ENCODE data around the gene PROZ. TPM values are rescaled to one million over a fixed set of nuclear protein-coding genes. Genes with fewer than 3 reads are reported as not detected.
A peak's percentile ranks its signal among the peaks of the same experiment; 100 is the strongest.

Gene PROZ
- total RNA-seq, 1 donor from 2014 or later: not detected

GRCh38 chr13:113125506-113126264 lies 32.8 kb upstream of the PROZ start:
- no peak overlapping the region for H3K27ac Mint-ChIP-seq
- no peak for ATAC-seq (ENCODE audit: low read depth)
- H3K36me3 Mint-ChIP-seq (ENCODE audit: low read depth): no peaks in the 10 kb centered on the region
- H3K4me1 Mint-ChIP-seq: no peaks in the 10 kb centered on the region
- H3K4me3 Mint-ChIP-seq: no peak overlapping the region
- CTCF ChIA-PET: no interaction called here
- no peak for DNase-seq
- H3K9me3 Mint-ChIP-seq: no peaks in the 10 kb centered on the region
- POLR2A ChIA-PET: no interaction called here
- intact Hi-C loops (cut with micrococcal nuclease): no loop called here
- TF ChIP-seq CTCF (IDR thresholded peaks at IDR 0.05): no peak
- H3K27me3 Mint-ChIP-seq: peaks cover 32% of the 10 kb centered on the region

- no peak overlapping the region for H3K4me3 Mint-ChIP-seq
- TF ChIP-seq CTCF (IDR thresholded peaks at IDR 0.05): no peak
- POLR2A ChIA-PET: no interaction called here
- no peaks in the 10 kb centered on the region for H3K36me3 Mint-ChIP-seq (ENCODE audit: low read depth)
- ATAC-seq (ENCODE audit: low read depth) (no peak), DNase-seq (no peak)
- no peak overlapping the region for H3K27ac Mint-ChIP-seq
- H3K9me3 Mint-ChIP-seq: no peaks in the 10 kb centered on the region
- no peaks in the 10 kb centered on the region for H3K4me1 Mint-ChIP-seq
- intact Hi-C loops (cut with micrococcal nuclease): no loop called here
- CTCF ChIA-PET: no interaction called here
- peaks cover 37% of the 10 kb centered on the region for H3K27me3 Mint-ChIP-seq
Measured at GRCh38 chr13:113126265-113127150, 31.9 kb upstream of the PROZ start.

GRCh38 chr13:113129480-113129879 lies 29.0 kb upstream of the PROZ start:
- ATAC-seq (ENCODE audit: low read depth): no peak
- intact Hi-C loops (cut with micrococcal nuclease): no loop called here
- Mint-ChIP-seq H3K9me3 (peaks cover 2% of the 10 kb centered on the region), H3K27ac (no peak overlapping the region), H3K36me3 (ENCODE audit: low read depth) (no peaks in the 10 kb centered on the region), H3K4me1 (no peaks in the 10 kb centered on the region), H3K4me3 (no peak overlapping the region), H3K27me3 (peaks cover 40% of the 10 kb centered on the region)
- CTCF ChIA-PET: no interaction called here
- no peak for TF ChIP-seq CTCF (IDR thresholded peaks at IDR 0.05)
- POLR2A ChIA-PET: no interaction called here
- DNase-seq: peak; percentile 11

GRCh38 chr13:113129921-113130750 lies 28.3 kb upstream of the PROZ start:
- Mint-ChIP-seq H3K4me3 (peak overlapping the region; percentile 13), H3K4me1 (no peaks in the 10 kb centered on the region), H3K9me3 (peaks cover 2% of the 10 kb centered on the region), H3K27ac (no peak overlapping the region), H3K27me3 (peaks cover 40% of the 10 kb centered on the region), H3K36me3 (ENCODE audit: low read depth) (no peaks in the 10 kb centered on the region)
- ATAC-seq (ENCODE audit: low read depth): no peak
- no peak for TF ChIP-seq CTCF (IDR thresholded peaks at IDR 0.05)
- intact Hi-C loops (cut with micrococcal nuclease): no loop called here
- POLR2A ChIA-PET: no interaction called here
- CTCF ChIA-PET: no interaction called here
- DNase-seq: peak; percentile 3

Data from activated B cell treated with CpG ODN at 0.5 μM for 24 hours (primary cell).